Measurements from ENCODE around the gene TM2D3. TPM values are rescaled to one million over a fixed set of nuclear protein-coding genes. Genes with fewer than 3 reads are reported as not detected.

Gene TM2D3
- total and polyA plus RNA-seq, 9 donors = 46.0 to 76.9 (median 57.3) TPM

GRCh38 chr15:101613130-101614000, 38.8 kb downstream of the TM2D3 start:
- no peaks in the 10 kb centered on the region for H3K27me3 ChIP-seq
- peaks cover 11% of the 10 kb centered on the region for H3K4me1 ChIP-seq (ENCODE audit: insufficient read depth)
- no peak overlapping the region for H3K27ac ChIP-seq
- 45 to 55% (median 45%) methylated on average over 20 of the region's 20 CpGs for WGBS, 3 donors
- intact Hi-C loops (cut with DNase I) = no loop called here
- DNase-seq = peak; percentile 54 to 74 (median 68)
- H3K4me3 ChIP-seq = no peak overlapping the region
- TF ChIP-seq EP300 (IDR thresholded peaks at IDR 0.05) (no peak), POLR2A (IDR thresholded peaks at IDR 0.05) (no peak)
- TF ChIP-seq, protein P1, sequence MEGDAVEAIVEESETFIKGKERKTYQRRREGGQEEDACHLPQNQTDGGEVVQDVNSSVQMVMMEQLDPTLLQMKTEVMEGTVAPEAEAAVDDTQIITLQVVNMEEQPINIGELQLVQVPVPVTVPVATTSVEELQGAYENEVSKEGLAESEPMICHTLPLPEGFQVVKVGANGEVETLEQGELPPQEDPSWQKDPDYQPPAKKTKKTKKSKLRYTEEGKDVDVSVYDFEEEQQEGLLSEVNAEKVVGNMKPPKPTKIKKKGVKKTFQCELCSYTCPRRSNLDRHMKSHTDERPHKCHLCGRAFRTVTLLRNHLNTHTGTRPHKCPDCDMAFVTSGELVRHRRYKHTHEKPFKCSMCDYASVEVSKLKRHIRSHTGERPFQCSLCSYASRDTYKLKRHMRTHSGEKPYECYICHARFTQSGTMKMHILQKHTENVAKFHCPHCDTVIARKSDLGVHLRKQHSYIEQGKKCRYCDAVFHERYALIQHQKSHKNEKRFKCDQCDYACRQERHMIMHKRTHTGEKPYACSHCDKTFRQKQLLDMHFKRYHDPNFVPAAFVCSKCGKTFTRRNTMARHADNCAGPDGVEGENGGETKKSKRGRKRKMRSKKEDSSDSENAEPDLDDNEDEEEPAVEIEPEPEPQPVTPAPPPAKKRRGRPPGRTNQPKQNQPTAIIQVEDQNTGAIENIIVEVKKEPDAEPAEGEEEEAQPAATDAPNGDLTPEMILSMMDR (IDR thresholded peaks at IDR 0.05) = no peak
- no peaks in the 10 kb centered on the region for H3K36me3 ChIP-seq
- no peaks in the 10 kb centered on the region for H3K9me3 ChIP-seq

- TF ChIP-seq, protein P1 (IDR thresholded peaks at IDR 0.05) = no peak
- TF ChIP-seq POLR2A (IDR thresholded peaks at IDR 0.05) (no peak), EP300 (IDR thresholded peaks at IDR 0.05) (no peak)
- WGBS, 3 donors = 84 to 92% (median 90%) methylated on average over 11 of the region's 11 CpGs
- no peak overlapping the region for H3K27ac ChIP-seq
- no peak for DNase-seq
- no peaks in the 10 kb centered on the region for H3K27me3 ChIP-seq
- no peaks in the 10 kb centered on the region for H3K36me3 ChIP-seq
- intact Hi-C loops (cut with DNase I) = no loop called here
- no peak overlapping the region for H3K4me3 ChIP-seq
- H3K4me1 ChIP-seq (ENCODE audit: insufficient read depth) = peaks cover 11% of the 10 kb centered on the region
- no peaks in the 10 kb centered on the region for H3K9me3 ChIP-seq
Measured at GRCh38 chr15:101612676-101613075, 39.5 kb downstream of the TM2D3 start.

GRCh38 chr15:101611580-101612299, 40.4 kb downstream of the TM2D3 start:
- no peak for DNase-seq
- no peak for TF ChIP-seq EP300 (IDR thresholded peaks at IDR 0.05)
- TF ChIP-seq POLR2A (IDR thresholded peaks at IDR 0.05) = no peak
- TF ChIP-seq, protein P1 (IDR thresholded peaks at IDR 0.05) = no peak
- H3K27ac ChIP-seq = no peak overlapping the region
- H3K9me3 ChIP-seq = no peaks in the 10 kb centered on the region
- 86 to 92% (median 90%) methylated on average over 10 of the region's 10 CpGs for WGBS, 3 donors
- H3K27me3 ChIP-seq = no peaks in the 10 kb centered on the region
- H3K4me1 ChIP-seq (ENCODE audit: insufficient read depth) = peaks cover 11% of the 10 kb centered on the region
- H3K4me3 ChIP-seq = no peak overlapping the region
- intact Hi-C loops (cut with DNase I) = no loop called here
- no peaks in the 10 kb centered on the region for H3K36me3 ChIP-seq

- intact Hi-C loops (cut with DNase I) = no loop called here
- no peak for DNase-seq
- Histone ChIP-seq H3K9me3 (no peaks in the 10 kb centered on the region), H3K36me3 (no peaks in the 10 kb centered on the region), H3K27me3 (no peaks in the 10 kb centered on the region), H3K27ac (no peak overlapping the region), H3K4me1 (ENCODE audit: insufficient read depth) (peaks cover 8% of the 10 kb centered on the region), H3K4me3 (no peak overlapping the region)
- 90 to 93% (median 92%) methylated on average over 15 of the region's 15 CpGs for WGBS, 3 donors
- no peak for TF ChIP-seq POLR2A (IDR thresholded peaks at IDR 0.05)
- TF ChIP-seq, protein P1 (IDR thresholded peaks at IDR 0.05) = no peak
- TF ChIP-seq EP300 (IDR thresholded peaks at IDR 0.05) = no peak
Measured at GRCh38 chr15:101611007-101611406, 41.2 kb downstream of the TM2D3 start.

All from ovary (tissue), 9 donors.